Left ventricle myocardium inferior (tissue), 1 donor: ENCODE measurements around the gene MROH7. TPM values are rescaled to one million over a fixed set of nuclear protein-coding genes. Genes with fewer than 3 reads are reported as not detected.

Source experiments
- DNase-seq: peaks from one replicate; pipeline ENCODE4 v3.0.0-alpha.2; 2020
- H3K27ac ChIP-seq: fragments of 200-600 bp; replicated peaks from 2 replicates; pipeline ENCODE4 v1.8.0; 2021
- H3K27me3 ChIP-seq: fragments of 200-600 bp; 2 replicates; pipeline ENCODE4 v1.8.0; 2021; ENCODE audit warnings: low read depth
- H3K36me3 ChIP-seq: fragments of 200-600 bp; 2 replicates; pipeline ENCODE4 v1.8.0; 2021
- H3K4me1 ChIP-seq: fragments of 200-600 bp; 2 replicates; pipeline ENCODE4 v1.8.0; 2021
- H3K4me3 ChIP-seq: fragments of 200-600 bp; 2 replicates; pipeline ENCODE4 v1.8.0; 2021; ENCODE audit warnings: mild to moderate bottlenecking, moderate library complexity
- H3K9me3 ChIP-seq: fragments of 200-600 bp; replicated peaks from 2 replicates; pipeline ENCODE4 v1.8.0; 2021
- intact Hi-C: fragments of 100-400 bp; cut with micrococcal nuclease; formaldehyde crosslinking; loops from one replicate; pipeline ENCODE4 v1.11.0; 2022
- total RNA-seq: library from RNA; stranded (reverse); fragmentation: NEBNext Ultra II Directional; extraction: Animal tissue kit (Norgen Biotek cat#: 25700); gene quantifications from one replicate; pipeline ENCODE4 v1.2.1, GENCODE V29; 2021
- TF ChIP-seq, protein P1 (sequence below): fragments of 200-600 bp; IDR thresholded peaks from 2 replicates; pipeline ENCODE4 v1.8.0; 2021; ENCODE audit warnings: antibody characterized with exemption, mild to moderate bottlenecking, borderline replicate concordance
- donor health status: DM: no; HTN: yes; CAD: no; lungs with severe emphysema.

The MROH7 gene
- total RNA-seq, 1 donor from 2014 or later = 6.8 TPM

DNA sequence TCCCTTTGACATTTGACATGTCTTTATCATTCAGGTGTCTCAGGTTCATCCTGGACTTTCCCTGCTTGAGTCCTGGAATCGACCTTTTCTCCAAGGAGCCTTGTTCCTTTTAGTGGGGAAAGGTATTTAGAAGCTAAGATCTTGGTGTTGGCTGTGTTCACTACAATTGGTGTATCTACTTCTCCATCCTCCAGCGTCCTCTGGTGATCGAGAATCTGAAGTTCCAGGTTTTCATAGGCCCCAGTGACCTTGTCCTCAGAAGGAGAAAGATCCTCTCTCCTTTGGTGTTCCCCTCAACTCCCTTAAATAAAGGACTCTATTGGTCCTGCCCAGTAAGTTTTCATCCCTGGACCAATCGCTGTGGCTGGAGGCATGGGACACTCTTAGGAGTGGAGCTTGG lies 22.1 kb downstream of the MROH7 start:
- no peaks in the 10 kb centered on the region for H3K4me1 ChIP-seq
- no peaks in the 10 kb centered on the region for H3K27me3 ChIP-seq
- no peak overlapping the region for H3K4me3 ChIP-seq
- intact Hi-C loops = no loop called here
- TF ChIP-seq, protein P1, sequence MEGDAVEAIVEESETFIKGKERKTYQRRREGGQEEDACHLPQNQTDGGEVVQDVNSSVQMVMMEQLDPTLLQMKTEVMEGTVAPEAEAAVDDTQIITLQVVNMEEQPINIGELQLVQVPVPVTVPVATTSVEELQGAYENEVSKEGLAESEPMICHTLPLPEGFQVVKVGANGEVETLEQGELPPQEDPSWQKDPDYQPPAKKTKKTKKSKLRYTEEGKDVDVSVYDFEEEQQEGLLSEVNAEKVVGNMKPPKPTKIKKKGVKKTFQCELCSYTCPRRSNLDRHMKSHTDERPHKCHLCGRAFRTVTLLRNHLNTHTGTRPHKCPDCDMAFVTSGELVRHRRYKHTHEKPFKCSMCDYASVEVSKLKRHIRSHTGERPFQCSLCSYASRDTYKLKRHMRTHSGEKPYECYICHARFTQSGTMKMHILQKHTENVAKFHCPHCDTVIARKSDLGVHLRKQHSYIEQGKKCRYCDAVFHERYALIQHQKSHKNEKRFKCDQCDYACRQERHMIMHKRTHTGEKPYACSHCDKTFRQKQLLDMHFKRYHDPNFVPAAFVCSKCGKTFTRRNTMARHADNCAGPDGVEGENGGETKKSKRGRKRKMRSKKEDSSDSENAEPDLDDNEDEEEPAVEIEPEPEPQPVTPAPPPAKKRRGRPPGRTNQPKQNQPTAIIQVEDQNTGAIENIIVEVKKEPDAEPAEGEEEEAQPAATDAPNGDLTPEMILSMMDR = no peak
- peaks cover 18% of the 10 kb centered on the region for H3K36me3 ChIP-seq
- peaks cover 15% of the 10 kb centered on the region for H3K9me3 ChIP-seq
- no peak for DNase-seq
- no peak overlapping the region for H3K27ac ChIP-seq

DNA sequence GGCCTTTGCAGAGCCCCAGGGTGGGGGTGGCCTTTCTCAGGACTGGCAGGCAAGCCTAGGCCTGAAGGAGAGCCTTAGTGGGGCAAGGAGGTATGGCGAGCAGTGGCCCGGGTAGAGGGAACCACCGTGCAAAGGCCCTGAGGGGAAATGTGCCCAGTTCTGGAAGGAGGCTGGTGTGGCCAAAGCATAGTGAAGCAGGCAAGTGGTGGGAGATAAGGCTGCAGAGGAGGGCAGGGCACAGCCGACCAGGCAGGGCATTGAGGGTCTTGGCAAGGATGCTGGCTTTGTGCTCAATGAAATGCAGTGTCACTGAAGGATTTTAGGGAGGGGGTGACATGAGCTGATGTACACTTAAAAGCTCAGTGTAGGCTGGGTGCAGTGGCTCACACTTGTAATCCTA lies 22.8 kb downstream of the MROH7 start:
- H3K4me1 ChIP-seq = no peaks in the 10 kb centered on the region
- peaks cover 13% of the 10 kb centered on the region for H3K36me3 ChIP-seq
- no peak overlapping the region for H3K27ac ChIP-seq
- no peaks in the 10 kb centered on the region for H3K27me3 ChIP-seq
- TF ChIP-seq, protein P1 = no peak
- intact Hi-C loops = no loop called here
- H3K4me3 ChIP-seq = no peak overlapping the region
- peaks cover 10% of the 10 kb centered on the region for H3K9me3 ChIP-seq
- DNase-seq = no peak

DNA sequence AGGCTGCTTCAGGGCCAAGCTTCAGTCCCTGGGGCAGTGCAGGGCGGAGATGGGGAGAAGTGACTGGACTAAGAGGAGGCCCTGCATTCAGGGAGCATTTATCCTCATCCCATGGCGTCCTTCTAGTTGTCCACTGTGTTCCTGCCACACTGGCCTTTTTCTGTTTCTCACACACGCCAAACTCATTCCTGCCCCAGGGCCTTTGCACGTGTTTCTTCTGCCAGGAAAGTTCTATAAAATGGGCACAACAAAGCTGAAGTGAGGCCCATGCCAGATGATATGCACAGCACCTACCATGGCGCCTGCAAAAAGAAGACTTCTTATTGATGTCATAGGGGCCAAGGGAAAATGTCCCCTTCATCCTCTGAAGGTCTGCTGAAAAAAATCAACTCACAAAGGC lies 24.3 kb downstream of the MROH7 start:
- TF ChIP-seq, protein P1 = no peak
- H3K4me3 ChIP-seq = no peak overlapping the region
- no peak for DNase-seq

DNA sequence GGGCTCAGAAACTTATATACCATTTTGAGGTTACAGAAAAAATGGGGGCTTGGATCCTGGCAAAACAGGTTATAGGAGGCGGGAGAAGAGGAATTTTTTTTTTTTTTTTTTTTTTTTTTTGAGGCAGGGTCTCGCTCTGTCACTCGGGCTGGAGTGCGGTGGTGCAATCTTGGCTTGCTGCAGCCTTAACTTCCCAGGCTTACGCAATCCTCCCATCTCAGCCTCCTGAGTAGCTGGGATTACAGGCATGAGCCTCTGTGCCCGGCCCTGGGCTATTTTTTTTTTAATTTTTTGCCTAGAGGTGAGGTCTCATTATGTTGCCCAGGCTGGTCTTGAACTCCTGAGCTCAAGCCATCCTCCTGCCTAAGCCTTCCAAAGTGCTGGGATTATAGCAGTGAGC lies 24.7 kb downstream of the MROH7 start:
- Histone ChIP-seq H3K4me3 (no peak overlapping the region), H3K4me1 (no peaks in the 10 kb centered on the region), H3K36me3 (peaks cover 9% of the 10 kb centered on the region), H3K27me3 (no peaks in the 10 kb centered on the region), H3K27ac (no peak overlapping the region), H3K9me3 (peaks cover 5% of the 10 kb centered on the region)
- TF ChIP-seq, protein P1 = no peak
- intact Hi-C loops = no loop called here
- DNase-seq = no peak

More for the DNA sequence above, 24.3 kb downstream of the MROH7 start:
- Histone ChIP-seq H3K27ac (no peak overlapping the region), H3K36me3 (peaks cover 9% of the 10 kb centered on the region), H3K27me3 (no peaks in the 10 kb centered on the region), H3K9me3 (peaks cover 5% of the 10 kb centered on the region), H3K4me1 (no peaks in the 10 kb centered on the region)
- intact Hi-C loops = no loop called here

DNA sequence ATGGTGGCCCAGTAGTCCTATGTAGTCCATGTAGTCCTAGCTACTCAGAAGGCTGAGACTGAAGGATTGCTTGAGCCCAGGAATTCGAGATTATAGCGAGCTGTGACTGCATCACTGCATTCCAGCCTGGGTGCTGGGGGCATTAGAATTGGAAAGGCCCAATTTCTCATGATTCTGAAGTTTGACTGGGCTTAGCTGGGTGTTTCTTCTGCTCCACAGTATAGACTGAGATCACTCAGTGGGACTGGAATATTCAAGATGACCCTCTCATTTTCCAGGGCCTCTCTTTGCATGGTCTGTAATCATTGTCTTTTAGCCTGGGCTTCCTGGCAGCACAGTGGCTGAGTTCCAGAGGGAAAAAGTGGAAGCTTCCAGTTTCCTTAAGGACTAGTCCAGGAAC lies 26.2 kb downstream of the MROH7 start:
- no peak overlapping the region for H3K27ac ChIP-seq
- H3K27me3 ChIP-seq = no peaks in the 10 kb centered on the region
- H3K4me3 ChIP-seq = no peak overlapping the region
- intact Hi-C loops = no loop called here
- H3K4me1 ChIP-seq = no peaks in the 10 kb centered on the region
- peaks cover 9% of the 10 kb centered on the region for H3K36me3 ChIP-seq
- TF ChIP-seq, protein P1 = no peak
- no peak for DNase-seq
- peaks cover 5% of the 10 kb centered on the region for H3K9me3 ChIP-seq

DNA sequence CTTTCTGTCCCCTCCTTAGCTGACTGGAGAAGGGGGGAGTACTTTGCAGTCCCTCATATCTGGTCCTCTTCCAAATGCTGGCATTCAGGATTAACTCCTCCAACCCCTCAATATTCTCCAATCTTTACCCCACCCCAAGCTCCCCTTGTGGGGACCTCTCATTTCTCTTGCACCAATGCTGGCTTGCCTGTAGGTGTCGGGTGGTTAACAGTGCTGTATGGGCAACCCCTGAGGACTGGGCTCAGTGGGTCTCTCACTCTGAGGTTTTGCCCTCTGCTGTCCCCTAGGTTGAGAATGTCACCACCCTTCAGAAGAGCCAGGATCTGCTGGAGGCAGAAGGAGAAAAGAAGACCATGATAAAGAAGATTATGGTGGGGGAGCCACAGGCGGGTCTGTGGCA lies 27.0 kb downstream of the MROH7 start:
- TF ChIP-seq, protein P1 = no peak
- H3K4me1 ChIP-seq = no peaks in the 10 kb centered on the region
- no peak overlapping the region for H3K4me3 ChIP-seq
- no peaks in the 10 kb centered on the region for H3K27me3 ChIP-seq
- no peak overlapping the region for H3K27ac ChIP-seq
- peaks cover 12% of the 10 kb centered on the region for H3K36me3 ChIP-seq
- intact Hi-C loops = no loop called here
- H3K9me3 ChIP-seq = peaks cover 7% of the 10 kb centered on the region
- no peak for DNase-seq
